BJ (cell line): Measurements from ENCODE around the gene CD99. TPM values are rescaled to one million over a fixed set of nuclear protein-coding genes. Genes with fewer than 3 reads are reported as not detected.

ENCODE experiments used
- CTCF ChIA-PET: fragments of 350-600 bp; formaldehyde crosslinking; extraction: SDS; loops from one replicate; lab custom pipeline; 2021; ENCODE audit warnings: antibody characterized with exemption, inconsistent platforms; lab: Yijun Ruan, JAX
- POLR2A ChIA-PET: fragments of 300-600 bp; sonication (Branson Sonifier 250); formaldehyde crosslinking; extraction: SDS; loops from one replicate; lab custom pipeline; 2021; ENCODE audit warnings: antibody characterized with exemption; lab: Charles Lee
- DNase-seq: peaks from one replicate; pipeline ENCODE4 v3.0.0-alpha.2; 2011; ENCODE audit warnings: low read depth
- H3K27me3 ChIP-seq: 2 replicates; pipeline ENCODE4 v1.6.0; 2011; ENCODE audit warnings: low read length; ENCODE audit not compliant: control insufficient read depth, insufficient read depth
- H3K36me3 ChIP-seq: 2 replicates; pipeline ENCODE4 v1.5.1; 2011; ENCODE audit warnings: low read length; ENCODE audit not compliant: control insufficient read depth, insufficient read depth
- H3K4me3 ChIP-seq: 2 replicates; pipeline ENCODE4 v1.5.1; 2011; ENCODE audit warnings: low read depth, mild to moderate bottlenecking, control low read depth, low read length
- polyA plus RNA-seq: library from polyadenylated mRNA; depleted of rRNA; stranded (reverse); fragments of >200 nt; gene quantifications from 2 replicates; pipeline ENCODE4 v1.2.3, GENCODE V29; 2011
- TF ChIP-seq, protein P1 (sequence below): IDR thresholded peaks from 2 replicates; pipeline ENCODE4 v1.5.1; 2011; ENCODE audit warnings: low read depth, mild to moderate bottlenecking, control low read depth, inconsistent platforms, low read length, moderate library complexity; ENCODE audit not compliant: insufficient read depth

Gene CD99
- polyA plus RNA-seq, 1 experiment = 479 TPM

DNA sequence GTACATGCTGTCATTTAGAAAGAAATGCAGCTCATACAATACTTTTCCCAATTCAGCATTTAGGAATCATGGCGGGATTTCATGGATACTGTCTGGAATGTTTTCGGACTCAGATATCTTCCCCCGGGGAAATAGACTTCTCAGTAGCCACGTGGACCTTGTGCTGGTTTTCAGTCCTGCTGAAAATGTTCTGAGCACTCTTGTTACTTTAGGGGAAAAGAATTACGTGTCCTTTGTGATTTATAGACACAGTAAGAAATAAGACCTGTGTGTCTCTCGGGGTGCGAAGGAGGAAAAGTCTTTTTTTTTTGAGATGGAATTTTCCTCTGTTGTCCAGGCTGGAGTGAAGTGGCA is 3.8 kb downstream of the CD99 start:
- CTCF ChIA-PET = no interaction called here
- POLR2A ChIA-PET = no interaction called here
- no peak for DNase-seq
- H3K27me3 ChIP-seq = no peaks in the 10 kb centered on the region
- peaks cover 5% of the 10 kb centered on the region for H3K36me3 ChIP-seq
- TF ChIP-seq, protein P1, sequence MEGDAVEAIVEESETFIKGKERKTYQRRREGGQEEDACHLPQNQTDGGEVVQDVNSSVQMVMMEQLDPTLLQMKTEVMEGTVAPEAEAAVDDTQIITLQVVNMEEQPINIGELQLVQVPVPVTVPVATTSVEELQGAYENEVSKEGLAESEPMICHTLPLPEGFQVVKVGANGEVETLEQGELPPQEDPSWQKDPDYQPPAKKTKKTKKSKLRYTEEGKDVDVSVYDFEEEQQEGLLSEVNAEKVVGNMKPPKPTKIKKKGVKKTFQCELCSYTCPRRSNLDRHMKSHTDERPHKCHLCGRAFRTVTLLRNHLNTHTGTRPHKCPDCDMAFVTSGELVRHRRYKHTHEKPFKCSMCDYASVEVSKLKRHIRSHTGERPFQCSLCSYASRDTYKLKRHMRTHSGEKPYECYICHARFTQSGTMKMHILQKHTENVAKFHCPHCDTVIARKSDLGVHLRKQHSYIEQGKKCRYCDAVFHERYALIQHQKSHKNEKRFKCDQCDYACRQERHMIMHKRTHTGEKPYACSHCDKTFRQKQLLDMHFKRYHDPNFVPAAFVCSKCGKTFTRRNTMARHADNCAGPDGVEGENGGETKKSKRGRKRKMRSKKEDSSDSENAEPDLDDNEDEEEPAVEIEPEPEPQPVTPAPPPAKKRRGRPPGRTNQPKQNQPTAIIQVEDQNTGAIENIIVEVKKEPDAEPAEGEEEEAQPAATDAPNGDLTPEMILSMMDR = no peak
- H3K4me3 ChIP-seq = peak overlapping the region; percentile 1; the same call in 1 of the 2 replicates

DNA sequence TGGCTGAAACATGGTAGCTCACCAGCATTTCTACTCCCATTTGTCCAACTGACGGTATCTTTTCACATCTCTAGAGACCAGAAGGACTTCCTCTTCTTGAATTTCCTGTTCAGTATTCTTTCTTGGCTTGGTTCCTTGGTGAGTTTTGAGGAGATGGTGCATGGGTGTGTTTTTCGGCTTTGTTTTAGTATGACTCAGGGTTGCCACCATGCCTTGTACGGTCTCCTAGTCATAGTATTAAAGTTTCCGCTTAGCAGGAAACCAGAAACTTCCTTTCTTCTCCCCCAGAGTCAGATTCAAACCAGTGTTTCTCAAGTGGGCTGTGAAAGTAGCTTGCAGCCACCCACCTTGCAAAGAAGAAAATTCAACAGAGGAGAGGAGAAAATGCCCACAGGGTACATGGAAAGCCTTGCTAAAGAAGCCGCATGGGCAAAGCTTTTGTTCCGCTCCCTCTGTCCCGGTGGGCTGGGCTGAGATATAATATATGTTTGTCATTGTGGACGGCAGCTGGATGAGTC is 5.7 kb downstream of the CD99 start:
- ChIA-PET CTCF (no interaction called here), POLR2A (no interaction called here)
- Histone ChIP-seq H3K36me3 (peaks cover 10% of the 10 kb centered on the region), H3K4me3 (no peak overlapping the region), H3K27me3 (no peaks in the 10 kb centered on the region)
- TF ChIP-seq, protein P1 = no peak
- DNase-seq = no peak

DNA sequence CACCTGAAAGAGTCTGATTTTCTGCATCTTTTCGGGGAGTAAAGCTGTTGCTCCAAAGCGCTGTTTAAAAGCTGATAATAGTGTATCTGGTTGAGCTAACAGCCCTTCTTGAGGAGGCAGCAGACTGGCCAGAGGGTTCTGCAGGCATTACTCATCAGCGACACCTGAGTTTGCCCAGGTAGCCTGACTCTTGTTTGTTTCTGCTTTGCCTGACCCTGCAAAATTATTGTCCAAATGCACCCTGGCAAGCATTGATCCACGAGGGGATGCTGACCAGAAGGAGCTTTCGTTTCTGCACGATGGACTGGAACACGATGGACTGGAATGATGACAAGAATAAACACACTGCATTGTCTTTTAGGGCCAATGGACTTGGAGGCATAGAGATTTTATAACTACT is 6.2 kb downstream of the CD99 start:
- POLR2A ChIA-PET = no interaction called here
- DNase-seq = no peak
- H3K36me3 ChIP-seq = peaks cover 10% of the 10 kb centered on the region
- TF ChIP-seq, protein P1 = no peak
- no peak overlapping the region for H3K4me3 ChIP-seq
- H3K27me3 ChIP-seq = no peaks in the 10 kb centered on the region
- CTCF ChIA-PET = no interaction called here

DNA sequence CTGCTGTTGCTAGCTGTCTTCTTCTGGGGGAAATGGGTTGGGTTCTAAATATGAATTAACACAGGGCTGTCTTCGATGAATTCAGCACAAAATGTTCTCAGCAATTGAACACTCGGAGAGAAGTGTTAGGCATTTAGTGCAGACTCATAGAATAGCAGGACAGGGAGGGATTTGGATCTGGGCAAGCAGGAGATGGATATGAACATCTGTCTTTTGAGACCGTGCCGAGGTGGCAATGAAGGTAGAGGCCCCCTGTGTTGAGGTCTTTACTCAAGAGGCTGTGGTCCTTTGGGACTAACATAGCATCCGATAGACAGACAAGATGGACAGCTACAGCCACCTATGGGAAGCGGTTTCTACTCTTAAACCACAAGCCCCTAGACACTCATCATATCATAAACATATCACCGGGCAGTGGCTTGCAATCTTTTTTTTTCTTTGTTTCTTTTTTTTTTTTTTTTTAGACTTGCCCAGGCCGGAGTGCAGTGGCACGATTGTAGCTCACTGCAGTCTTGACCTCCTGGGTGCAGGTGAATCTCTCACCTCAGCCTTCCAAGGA is 6.7 kb downstream of the CD99 start:
- TF ChIP-seq, protein P1 = no peak
- no peak for DNase-seq
- Histone ChIP-seq H3K36me3 (peaks cover 10% of the 10 kb centered on the region), H3K4me3 (no peak overlapping the region), H3K27me3 (no peaks in the 10 kb centered on the region)
- CTCF ChIA-PET = no interaction called here
- POLR2A ChIA-PET = no interaction called here

DNA sequence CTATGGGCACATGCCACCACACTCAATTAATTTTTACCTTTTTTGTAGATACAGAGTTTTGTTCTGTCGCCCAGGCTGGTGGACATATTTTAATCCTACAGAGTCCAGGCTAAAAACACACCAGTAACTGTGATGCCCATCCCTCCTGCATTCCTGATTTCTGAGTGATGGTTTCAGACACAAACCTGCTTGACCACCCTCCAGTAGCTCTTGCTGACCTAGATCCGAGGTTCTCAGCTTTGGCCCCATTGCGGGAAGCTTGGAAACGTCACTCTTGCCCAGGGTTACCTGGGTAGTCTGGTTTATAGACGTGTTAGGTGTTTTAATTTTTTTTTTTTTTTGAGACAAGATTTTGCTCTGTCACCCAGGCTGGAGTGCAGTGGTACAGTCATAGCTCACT is 7.5 kb downstream of the CD99 start:
- Histone ChIP-seq H3K27me3 (no peaks in the 10 kb centered on the region), H3K36me3 (peaks cover 10% of the 10 kb centered on the region), H3K4me3 (no peak overlapping the region)
- ChIA-PET CTCF (no interaction called here), POLR2A (no interaction called here)
- TF ChIP-seq, protein P1 = no peak
- no peak for DNase-seq
